GM12878 (cell line): ENCODE results near the gene ABCF1. TPM values are rescaled to one million over a fixed set of nuclear protein-coding genes. Genes with fewer than 3 reads are reported as not detected.

Source experiments
- DPF2 ChIP-seq: fragments of 450-650 bp; IDR thresholded peaks from 2 replicates; pipeline ENCODE4 v1.6.1; 2017; ENCODE audit warnings: mild to moderate bottlenecking
- EGR1 ChIP-seq, 2 experiments: IDR thresholded peaks; 1 replicate in 1 of 2; 2 replicates in 1 of 2; pipeline ENCODE4 v1.6.1; 2011 to 2012; ENCODE audit warnings: low read depth in 2 of 2, low read length in 2 of 2, borderline replicate concordance in 1 of 2, mild to moderate bottlenecking in 1 of 2, moderate library complexity in 1 of 2
- FOS ChIP-seq: IDR thresholded peaks from 3 replicates; pipeline ENCODE4 v1.6.1; 2011; ENCODE audit warnings: borderline replicate concordance; ENCODE audit not compliant: insufficient read length; ENCODE audit errors: extremely low read depth
- HCFC1 ChIP-seq: fragments of 150-350 bp; IDR thresholded peaks from 2 replicates; pipeline ENCODE4 v1.6.1; 2014; ENCODE audit warnings: low read length
- MEF2B ChIP-seq: fragments of 450-650 bp; IDR thresholded peaks from 2 replicates; pipeline ENCODE4 v1.6.1; 2018; ENCODE audit warnings: mild to moderate bottlenecking, moderate library complexity; ENCODE audit not compliant: partially characterized antibody, poor library complexity, severe bottlenecking
- MTA2 ChIP-seq: fragments of 450-650 bp; IDR thresholded peaks from 2 replicates; pipeline ENCODE4 v1.6.1; 2016; ENCODE audit warnings: low read depth, mild to moderate bottlenecking, moderate library complexity
- MTA3 ChIP-seq: IDR thresholded peaks from 2 replicates; pipeline ENCODE4 v1.6.1; 2012; ENCODE audit warnings: low read length, inconsistent platforms, borderline replicate concordance
- SREBF1 ChIP-seq: IDR thresholded peaks from 2 replicates; pipeline ENCODE4 v1.6.1; 2012; ENCODE audit warnings: mild to moderate bottlenecking, low read length
- polyA plus RNA-seq, 11 experiments: library from polyadenylated mRNA; depleted of rRNA in 4 of 11; unstranded in 6 of 11; stranded (reverse) in 5 of 11; fragments of >200 nt; fragmentation: Nextera tagmentation in 4 of 11; fragmentation: Illumina TruSeq in 1 of 11; extraction: Ambion mirVana in 4 of 11; extraction: Trizol in 1 of 11; gene quantifications; 1 replicate in 1 of 11; 2 replicates in 10 of 11; pipeline versions ENCODE4 v1.2.1 to v1.2.3, GENCODE V29; 2011 to 2016; ENCODE audit warnings: inconsistent platforms in 2 of 11, missing spikeins in 2 of 11, low read depth in 1 of 11
- total RNA-seq, 4 experiments: library from RNA; depleted of rRNA in 3 of 4; stranded (reverse); fragments of >200 nt in 3 of 4; fragmentation: Illumina TruSeq in 1 of 4; extraction: Trizol in 1 of 4; gene quantifications; 2 replicates each; pipeline versions ENCODE4 v1.2.1 to v1.2.3, GENCODE V29; 2013 to 2021
- TF ChIP-seq, protein P1 (sequence below): fragments of 450-650 bp; IDR thresholded peaks from 2 replicates; pipeline ENCODE4 v1.6.1; 2016; ENCODE audit warnings: mild to moderate bottlenecking, moderate library complexity, borderline replicate concordance
- TF ChIP-seq, protein P2 (sequence below): IDR thresholded peaks from 2 replicates; pipeline ENCODE4 v1.6.1; 2011; ENCODE audit warnings: mild to moderate bottlenecking, low read depth, low read length, moderate library complexity; ENCODE audit not compliant: insufficient replicate concordance
- TF ChIP-seq, protein P3 (sequence below): fragments of 450-650 bp; IDR thresholded peaks from 2 replicates; pipeline ENCODE4 v1.6.1; 2014; ENCODE audit warnings: mild to moderate bottlenecking
- TF ChIP-seq, protein P4 (sequence below): fragments of 450-650 bp; formaldehyde crosslinking; IDR thresholded peaks from 2 replicates; pipeline ENCODE4 v1.5.0; 2022; ENCODE audit warnings: mild to moderate bottlenecking, missing genetic modification characterization
- TF ChIP-seq, protein P5 (sequence below): IDR thresholded peaks from 2 replicates; pipeline ENCODE4 v1.6.1; 2012; ENCODE audit warnings: low read depth, low read length, improper control_type of control experiment
- TF ChIP-seq, protein P6 (sequence below): fragments of 450-650 bp; IDR thresholded peaks from 2 replicates; pipeline ENCODE4 v1.6.1; 2018; ENCODE audit warnings: mild to moderate bottlenecking, low read depth, moderate library complexity; ENCODE audit not compliant: partially characterized antibody

ABCF1 gene
- total and polyA plus RNA-seq, 10 of the 15 experiments (the other 5 are each of a cell fraction or from before 2014, with no cell fraction given): 21.3 to 79.6 (median 55.9) TPM

DNA sequence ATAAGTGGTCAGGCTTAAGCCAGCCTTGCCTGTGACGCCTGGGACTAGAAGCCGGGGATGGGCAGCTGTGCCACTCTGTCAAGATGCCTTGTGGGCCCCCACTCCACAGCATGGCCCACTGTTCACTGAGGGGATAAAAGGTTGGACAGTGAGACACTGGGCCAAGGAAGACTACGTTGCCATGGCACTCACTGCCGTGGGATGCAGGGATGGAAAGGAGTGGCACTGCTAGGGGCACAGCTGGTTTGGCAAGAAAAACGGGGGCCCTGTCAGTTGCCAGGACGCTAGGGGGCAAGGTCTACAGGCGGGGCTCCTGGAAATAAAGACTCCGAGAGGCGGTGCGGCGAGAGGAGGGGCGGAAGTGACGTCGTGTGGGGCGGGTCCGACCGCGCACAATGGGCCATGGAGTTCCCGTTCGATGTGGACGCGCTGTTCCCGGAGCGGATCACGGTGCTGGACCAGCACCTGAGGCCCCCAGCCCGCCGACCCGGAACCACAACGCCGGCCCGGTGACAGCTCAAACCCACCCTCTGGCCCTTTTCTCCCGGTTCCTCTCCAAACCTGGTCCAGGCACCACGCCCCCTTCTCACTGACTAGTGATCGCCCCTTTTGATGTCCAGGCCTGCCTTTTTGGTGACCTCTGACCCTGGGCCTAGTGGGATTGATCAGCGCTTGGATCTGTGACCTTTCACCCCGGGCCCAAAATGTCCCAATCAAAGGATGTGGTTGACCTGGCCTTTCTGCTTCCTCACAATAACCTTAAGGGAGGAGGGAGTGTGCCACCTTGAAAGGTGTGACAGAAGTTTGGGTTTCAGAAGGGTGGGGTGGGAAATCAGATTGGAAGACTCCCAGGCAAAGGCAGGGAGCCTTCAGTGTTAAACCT is 55.5 kb downstream of the ABCF1 start, which contains the start of gene ATAT1 (continued):
- TF ChIP-seq MTA3: peak; percentile 96; the same call in 1 of the 2 replicates
- TF ChIP-seq MEF2B: no peak
- TF ChIP-seq, protein P1, sequence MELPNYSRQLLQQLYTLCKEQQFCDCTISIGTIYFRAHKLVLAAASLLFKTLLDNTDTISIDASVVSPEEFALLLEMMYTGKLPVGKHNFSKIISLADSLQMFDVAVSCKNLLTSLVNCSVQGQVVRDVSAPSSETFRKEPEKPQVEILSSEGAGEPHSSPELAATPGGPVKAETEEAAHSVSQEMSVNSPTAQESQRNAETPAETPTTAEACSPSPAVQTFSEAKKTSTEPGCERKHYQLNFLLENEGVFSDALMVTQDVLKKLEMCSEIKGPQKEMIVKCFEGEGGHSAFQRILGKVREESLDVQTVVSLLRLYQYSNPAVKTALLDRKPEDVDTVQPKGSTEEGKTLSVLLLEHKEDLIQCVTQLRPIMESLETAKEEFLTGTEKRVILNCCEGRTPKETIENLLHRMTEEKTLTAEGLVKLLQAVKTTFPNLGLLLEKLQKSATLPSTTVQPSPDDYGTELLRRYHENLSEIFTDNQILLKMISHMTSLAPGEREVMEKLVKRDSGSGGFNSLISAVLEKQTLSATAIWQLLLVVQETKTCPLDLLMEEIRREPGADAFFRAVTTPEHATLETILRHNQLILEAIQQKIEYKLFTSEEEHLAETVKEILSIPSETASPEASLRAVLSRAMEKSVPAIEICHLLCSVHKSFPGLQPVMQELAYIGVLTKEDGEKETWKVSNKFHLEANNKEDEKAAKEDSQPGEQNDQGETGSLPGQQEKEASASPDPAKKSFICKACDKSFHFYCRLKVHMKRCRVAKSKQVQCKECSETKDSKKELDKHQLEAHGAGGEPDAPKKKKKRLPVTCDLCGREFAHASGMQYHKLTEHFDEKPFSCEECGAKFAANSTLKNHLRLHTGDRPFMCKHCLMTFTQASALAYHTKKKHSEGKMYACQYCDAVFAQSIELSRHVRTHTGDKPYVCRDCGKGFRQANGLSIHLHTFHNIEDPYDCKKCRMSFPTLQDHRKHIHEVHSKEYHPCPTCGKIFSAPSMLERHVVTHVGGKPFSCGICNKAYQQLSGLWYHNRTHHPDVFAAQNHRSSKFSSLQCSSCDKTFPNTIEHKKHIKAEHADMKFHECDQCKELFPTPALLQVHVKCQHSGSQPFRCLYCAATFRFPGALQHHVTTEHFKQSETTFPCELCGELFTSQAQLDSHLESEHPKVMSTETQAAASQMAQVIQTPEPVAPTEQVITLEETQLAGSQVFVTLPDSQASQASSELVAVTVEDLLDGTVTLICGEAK: peak; percentile 77
- no peak for TF ChIP-seq EGR1 (IDR thresholded peaks at IDR 0.05; ENCODE audit: borderline replicate concordance in 1 of 2, low read depth in 2 of 2, low read length in 2 of 2)
- TF ChIP-seq, protein P2, sequence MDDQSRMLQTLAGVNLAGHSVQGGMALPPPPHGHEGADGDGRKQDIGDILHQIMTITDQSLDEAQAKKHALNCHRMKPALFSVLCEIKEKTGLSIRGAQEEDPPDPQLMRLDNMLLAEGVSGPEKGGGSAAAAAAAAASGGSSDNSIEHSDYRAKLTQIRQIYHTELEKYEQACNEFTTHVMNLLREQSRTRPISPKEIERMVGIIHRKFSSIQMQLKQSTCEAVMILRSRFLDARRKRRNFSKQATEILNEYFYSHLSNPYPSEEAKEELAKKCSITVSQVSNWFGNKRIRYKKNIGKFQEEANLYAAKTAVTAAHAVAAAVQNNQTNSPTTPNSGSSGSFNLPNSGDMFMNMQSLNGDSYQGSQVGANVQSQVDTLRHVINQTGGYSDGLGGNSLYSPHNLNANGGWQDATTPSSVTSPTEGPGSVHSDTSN: no peak
- TF ChIP-seq HCFC1: no peak
- TF ChIP-seq SREBF1: no peak
- TF ChIP-seq, protein P3, sequence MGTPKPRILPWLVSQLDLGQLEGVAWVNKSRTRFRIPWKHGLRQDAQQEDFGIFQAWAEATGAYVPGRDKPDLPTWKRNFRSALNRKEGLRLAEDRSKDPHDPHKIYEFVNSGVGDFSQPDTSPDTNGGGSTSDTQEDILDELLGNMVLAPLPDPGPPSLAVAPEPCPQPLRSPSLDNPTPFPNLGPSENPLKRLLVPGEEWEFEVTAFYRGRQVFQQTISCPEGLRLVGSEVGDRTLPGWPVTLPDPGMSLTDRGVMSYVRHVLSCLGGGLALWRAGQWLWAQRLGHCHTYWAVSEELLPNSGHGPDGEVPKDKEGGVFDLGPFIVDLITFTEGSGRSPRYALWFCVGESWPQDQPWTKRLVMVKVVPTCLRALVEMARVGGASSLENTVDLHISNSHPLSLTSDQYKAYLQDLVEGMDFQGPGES: no peak
- TF ChIP-seq MTA2: peak; percentile 51; the same call in 1 of the 2 replicates
- TF ChIP-seq, protein P4, sequence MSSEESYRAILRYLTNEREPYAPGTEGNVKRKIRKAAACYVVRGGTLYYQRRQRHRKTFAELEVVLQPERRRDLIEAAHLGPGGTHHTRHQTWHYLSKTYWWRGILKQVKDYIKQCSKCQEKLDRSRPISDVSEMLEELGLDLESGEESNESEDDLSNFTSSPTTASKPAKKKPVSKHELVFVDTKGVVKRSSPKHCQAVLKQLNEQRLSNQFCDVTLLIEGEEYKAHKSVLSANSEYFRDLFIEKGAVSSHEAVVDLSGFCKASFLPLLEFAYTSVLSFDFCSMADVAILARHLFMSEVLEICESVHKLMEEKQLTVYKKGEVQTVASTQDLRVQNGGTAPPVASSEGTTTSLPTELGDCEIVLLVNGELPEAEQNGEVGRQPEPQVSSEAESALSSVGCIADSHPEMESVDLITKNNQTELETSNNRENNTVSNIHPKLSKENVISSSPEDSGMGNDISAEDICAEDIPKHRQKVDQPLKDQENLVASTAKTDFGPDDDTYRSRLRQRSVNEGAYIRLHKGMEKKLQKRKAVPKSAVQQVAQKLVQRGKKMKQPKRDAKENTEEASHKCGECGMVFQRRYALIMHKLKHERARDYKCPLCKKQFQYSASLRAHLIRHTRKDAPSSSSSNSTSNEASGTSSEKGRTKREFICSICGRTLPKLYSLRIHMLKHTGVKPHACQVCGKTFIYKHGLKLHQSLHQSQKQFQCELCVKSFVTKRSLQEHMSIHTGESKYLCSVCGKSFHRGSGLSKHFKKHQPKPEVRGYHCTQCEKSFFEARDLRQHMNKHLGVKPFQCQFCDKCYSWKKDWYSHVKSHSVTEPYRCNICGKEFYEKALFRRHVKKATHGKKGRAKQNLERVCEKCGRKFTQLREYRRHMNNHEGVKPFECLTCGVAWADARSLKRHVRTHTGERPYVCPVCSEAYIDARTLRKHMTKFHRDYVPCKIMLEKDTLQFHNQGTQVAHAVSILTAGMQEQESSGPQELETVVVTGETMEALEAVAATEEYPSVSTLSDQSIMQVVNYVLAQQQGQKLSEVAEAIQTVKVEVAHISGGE (CRISPR knock-in tag): no peak
- TF ChIP-seq, protein P5, sequence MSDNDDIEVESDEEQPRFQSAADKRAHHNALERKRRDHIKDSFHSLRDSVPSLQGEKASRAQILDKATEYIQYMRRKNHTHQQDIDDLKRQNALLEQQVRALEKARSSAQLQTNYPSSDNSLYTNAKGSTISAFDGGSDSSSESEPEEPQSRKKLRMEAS: no peak
- TF ChIP-seq FOS: no peak
- TF ChIP-seq, protein P6, sequence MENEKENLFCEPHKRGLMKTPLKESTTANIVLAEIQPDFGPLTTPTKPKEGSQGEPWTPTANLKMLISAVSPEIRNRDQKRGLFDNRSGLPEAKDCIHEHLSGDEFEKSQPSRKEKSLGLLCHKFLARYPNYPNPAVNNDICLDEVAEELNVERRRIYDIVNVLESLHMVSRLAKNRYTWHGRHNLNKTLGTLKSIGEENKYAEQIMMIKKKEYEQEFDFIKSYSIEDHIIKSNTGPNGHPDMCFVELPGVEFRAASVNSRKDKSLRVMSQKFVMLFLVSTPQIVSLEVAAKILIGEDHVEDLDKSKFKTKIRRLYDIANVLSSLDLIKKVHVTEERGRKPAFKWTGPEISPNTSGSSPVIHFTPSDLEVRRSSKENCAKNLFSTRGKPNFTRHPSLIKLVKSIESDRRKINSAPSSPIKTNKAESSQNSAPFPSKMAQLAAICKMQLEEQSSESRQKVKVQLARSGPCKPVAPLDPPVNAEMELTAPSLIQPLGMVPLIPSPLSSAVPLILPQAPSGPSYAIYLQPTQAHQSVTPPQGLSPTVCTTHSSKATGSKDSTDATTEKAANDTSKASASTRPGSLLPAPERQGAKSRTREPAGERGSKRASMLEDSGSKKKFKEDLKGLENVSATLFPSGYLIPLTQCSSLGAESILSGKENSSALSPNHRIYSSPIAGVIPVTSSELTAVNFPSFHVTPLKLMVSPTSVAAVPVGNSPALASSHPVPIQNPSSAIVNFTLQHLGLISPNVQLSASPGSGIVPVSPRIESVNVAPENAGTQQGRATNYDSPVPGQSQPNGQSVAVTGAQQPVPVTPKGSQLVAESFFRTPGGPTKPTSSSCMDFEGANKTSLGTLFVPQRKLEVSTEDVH: no peak
- TF ChIP-seq DPF2: 0 out of 2 replicates have a peak, but pooled peaks have one; percentile 44
